ENCODE results near the gene KCNG2. TPM values are rescaled to one million over a fixed set of nuclear protein-coding genes. Genes with fewer than 3 reads are reported as not detected.
A peak's percentile ranks its signal among the peaks of the same experiment; 100 is the strongest.

Gene KCNG2
- total and polyA plus RNA-seq, 12 donors: 0.06 to 2.9 (median 0.50) TPM; not detected in 3

DNA sequence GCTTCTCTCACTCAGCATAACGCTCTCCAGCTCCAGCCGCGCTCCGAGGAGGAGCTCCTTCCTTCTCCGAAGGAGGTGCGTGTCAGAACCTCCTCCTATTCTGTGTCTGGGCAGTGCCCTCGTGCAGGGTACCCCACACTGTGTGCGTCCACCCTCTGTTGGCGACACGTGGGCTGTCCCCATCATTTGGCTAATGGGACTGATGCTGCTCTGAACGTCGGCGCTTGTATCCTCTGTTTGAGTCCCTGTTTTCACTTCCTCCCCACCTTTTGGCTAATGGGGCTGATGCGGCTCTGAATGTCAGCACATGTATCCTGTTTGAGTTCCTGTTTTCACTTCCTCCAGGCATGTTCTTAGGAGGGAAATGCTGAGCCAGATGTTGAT lies 22.2 kb downstream of the KCNG2 start:
- intact Hi-C loops (cut with DNase I): no loop called here
- TF ChIP-seq, protein P1, sequence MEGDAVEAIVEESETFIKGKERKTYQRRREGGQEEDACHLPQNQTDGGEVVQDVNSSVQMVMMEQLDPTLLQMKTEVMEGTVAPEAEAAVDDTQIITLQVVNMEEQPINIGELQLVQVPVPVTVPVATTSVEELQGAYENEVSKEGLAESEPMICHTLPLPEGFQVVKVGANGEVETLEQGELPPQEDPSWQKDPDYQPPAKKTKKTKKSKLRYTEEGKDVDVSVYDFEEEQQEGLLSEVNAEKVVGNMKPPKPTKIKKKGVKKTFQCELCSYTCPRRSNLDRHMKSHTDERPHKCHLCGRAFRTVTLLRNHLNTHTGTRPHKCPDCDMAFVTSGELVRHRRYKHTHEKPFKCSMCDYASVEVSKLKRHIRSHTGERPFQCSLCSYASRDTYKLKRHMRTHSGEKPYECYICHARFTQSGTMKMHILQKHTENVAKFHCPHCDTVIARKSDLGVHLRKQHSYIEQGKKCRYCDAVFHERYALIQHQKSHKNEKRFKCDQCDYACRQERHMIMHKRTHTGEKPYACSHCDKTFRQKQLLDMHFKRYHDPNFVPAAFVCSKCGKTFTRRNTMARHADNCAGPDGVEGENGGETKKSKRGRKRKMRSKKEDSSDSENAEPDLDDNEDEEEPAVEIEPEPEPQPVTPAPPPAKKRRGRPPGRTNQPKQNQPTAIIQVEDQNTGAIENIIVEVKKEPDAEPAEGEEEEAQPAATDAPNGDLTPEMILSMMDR (IDR thresholded peaks at IDR 0.05): no peak
- no peak for TF ChIP-seq POLR2A (IDR thresholded peaks at IDR 0.05)
- WGBS, 4 donors: 59 to 67% (median 62%) methylated on average over 13 to 14 of the region's 14 CpGs
- Histone ChIP-seq H3K27ac (no peak overlapping the region), H3K4me1 (replicated peaks in 1 of 2) (no peaks in the 10 kb centered on the region), H3K4me3 (no peak overlapping the region), H3K9me3 (replicated peaks in 1 of 3) (no peaks in the 10 kb centered on the region), H3K36me3 (replicated peaks in 1 of 2) (no peaks in the 10 kb centered on the region), H3K27me3 (no peaks in the 10 kb centered on the region)
- DNase-seq: peak in 4 of 7 donors; percentile 24 to 57 (median 40)

DNA sequence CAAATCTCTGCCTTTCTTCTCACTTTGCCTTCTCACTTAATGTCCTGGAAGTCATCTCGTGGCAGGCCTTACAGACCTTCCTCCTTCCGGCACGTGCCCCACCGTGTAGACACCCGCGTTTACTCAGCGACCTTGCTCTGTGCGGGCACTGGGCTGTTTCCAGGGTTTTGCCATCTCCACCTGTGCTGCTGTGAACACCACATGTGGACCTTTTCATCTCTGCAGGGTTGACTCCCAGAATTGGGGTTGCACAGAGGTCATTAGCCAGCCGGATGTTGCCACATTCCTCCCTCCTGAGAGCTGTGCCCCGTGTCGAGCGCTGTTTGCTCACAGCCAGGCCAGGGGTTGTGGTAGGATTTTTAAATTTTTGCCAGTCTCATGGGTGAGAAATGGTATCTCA lies 25.4 kb downstream of the KCNG2 start:
- no peak for DNase-seq
- 64 to 82% (median 72%) methylated on average over 12 of the region's 12 CpGs for WGBS, 4 donors
- TF ChIP-seq, protein P1 (IDR thresholded peaks at IDR 0.05): no peak
- TF ChIP-seq POLR2A (IDR thresholded peaks at IDR 0.05): no peak
- Histone ChIP-seq H3K27ac (no peak overlapping the region), H3K9me3 (replicated peaks in 1 of 3) (no peaks in the 10 kb centered on the region), H3K27me3 (no peaks in the 10 kb centered on the region), H3K4me3 (no peak overlapping the region), H3K36me3 (replicated peaks in 1 of 2) (no peaks in the 10 kb centered on the region), H3K4me1 (replicated peaks in 1 of 2) (no peaks in the 10 kb centered on the region)
- intact Hi-C loops (cut with DNase I): no loop called here

DNA sequence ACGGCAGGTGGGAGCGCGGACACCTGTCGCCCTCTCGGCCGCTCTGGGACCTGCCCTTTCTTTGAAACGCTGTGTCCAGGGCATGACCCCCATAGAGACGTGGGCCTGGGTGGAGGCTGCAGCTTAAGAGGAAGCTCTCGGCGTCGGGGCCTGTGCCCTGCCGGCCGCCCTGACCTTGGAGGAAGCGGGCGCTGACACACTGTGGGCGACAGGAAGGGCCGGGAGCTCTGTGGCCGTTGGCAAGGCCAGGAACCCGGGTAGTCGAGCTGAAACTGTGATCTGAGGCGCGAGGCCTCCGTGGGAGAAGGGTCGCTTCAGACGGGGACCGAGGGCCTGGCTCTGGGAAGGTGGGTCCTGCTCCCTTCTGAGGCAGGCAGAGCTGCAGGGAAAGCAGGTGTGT lies 28.2 kb downstream of the KCNG2 start:
- DNase-seq: peak in 2 of 7 donors; percentile 27 to 37
- 77 to 88% (median 79%) methylated on average over 22 to 26 of the region's 26 CpGs for WGBS, 4 donors

DNA sequence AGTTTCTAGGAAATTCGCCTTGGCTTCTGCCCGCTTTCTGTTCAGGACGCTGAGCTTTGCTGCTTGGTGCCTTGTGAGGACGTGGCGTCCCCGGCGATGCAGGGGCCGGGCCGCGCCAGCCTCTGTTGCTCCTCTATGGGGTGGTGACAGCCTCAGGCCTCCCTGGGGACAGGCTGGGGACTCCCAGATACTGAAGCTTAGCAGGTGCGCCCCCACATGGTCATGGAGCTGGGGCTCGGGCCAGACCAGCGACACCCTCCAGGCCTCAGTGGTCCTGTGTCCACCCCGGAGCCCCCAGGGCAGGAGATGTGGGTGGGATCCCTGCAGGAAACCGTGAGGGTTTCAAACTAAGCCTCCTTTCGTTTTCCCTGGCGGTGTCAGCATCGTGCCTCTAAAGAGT lies 29.2 kb downstream of the KCNG2 start:
- DNase-seq: peak in 1 of 7 donors; percentile 9
- Histone ChIP-seq H3K36me3 (replicated peaks in 1 of 2) (no peaks in the 10 kb centered on the region), H3K27ac (no peak overlapping the region), H3K4me3 (no peak overlapping the region), H3K27me3 (no peaks in the 10 kb centered on the region), H3K4me1 (replicated peaks in 1 of 2) (no peaks in the 10 kb centered on the region), H3K9me3 (replicated peaks in 1 of 3) (no peaks in the 10 kb centered on the region)
- intact Hi-C loops (cut with DNase I): no loop called here
- TF ChIP-seq POLR2A (IDR thresholded peaks at IDR 0.05): no peak
- TF ChIP-seq, protein P1 (IDR thresholded peaks at IDR 0.05): no peak
- WGBS, 4 donors: 85 to 90% (median 89%) methylated on average over 17 to 18 of the region's 18 CpGs

More for the DNA sequence above, 28.2 kb downstream of the KCNG2 start:
- H3K27ac ChIP-seq: no peak overlapping the region
- no peaks in the 10 kb centered on the region for H3K9me3 ChIP-seq (replicated peaks in 1 of 3)
- no peaks in the 10 kb centered on the region for H3K27me3 ChIP-seq
- TF ChIP-seq, protein P1 (IDR thresholded peaks at IDR 0.05): no peak
- TF ChIP-seq POLR2A (IDR thresholded peaks at IDR 0.05): no peak
- intact Hi-C loops (cut with DNase I): no loop called here
- no peak overlapping the region for H3K4me3 ChIP-seq
- no peaks in the 10 kb centered on the region for H3K4me1 ChIP-seq (replicated peaks in 1 of 2)
- H3K36me3 ChIP-seq (replicated peaks in 1 of 2): no peaks in the 10 kb centered on the region
